Liver (tissue), 9 donors: Measurements from ENCODE around the gene PACSIN2. TPM values are rescaled to one million over a fixed set of nuclear protein-coding genes. Genes with fewer than 3 reads are reported as not detected.

Experiments
- DNase-seq: peaks from one replicate; pipeline ENCODE4 v3.0.0-alpha.2; 2017; ENCODE audit warnings: low spot score
- H3K27ac ChIP-seq, 2 donors: one replicate each; pipeline ENCODE4 v1.7.0; 2013; ENCODE audit warnings: inconsistent platforms in 2 of 2, low read length in 2 of 2, control low read depth in 1 of 2, low read depth in 1 of 2, mild to moderate bottlenecking in 1 of 2
- H3K27me3 ChIP-seq, 4 donors: one replicate each; pipeline versions ENCODE4 v1.6.1 to v1.7.0; 2013; ENCODE audit warnings: low read length in 3 of 4, inconsistent platforms in 1 of 4, mild to moderate bottlenecking in 1 of 4, moderate library complexity in 1 of 4; ENCODE audit not compliant: control insufficient read depth in 4 of 4, insufficient read depth in 4 of 4
- H3K36me3 ChIP-seq, 4 donors: one replicate each; pipeline versions ENCODE4 v1.6.1 to v1.7.0; 2013; ENCODE audit warnings: low read length in 3 of 4, mild to moderate bottlenecking in 3 of 4, low read depth in 1 of 4, moderate library complexity in 1 of 4; ENCODE audit not compliant: control insufficient read depth in 4 of 4, insufficient read depth in 3 of 4
- H3K4me1 ChIP-seq, 4 donors: one replicate each; pipeline versions ENCODE4 v1.6.1 to v1.7.0; 2013; ENCODE audit warnings: low read length in 3 of 4, mild to moderate bottlenecking in 3 of 4, moderate library complexity in 1 of 4; ENCODE audit not compliant: control insufficient read depth in 4 of 4, insufficient read depth in 4 of 4
- H3K4me3 ChIP-seq, 3 donors: one replicate each; pipeline versions ENCODE4 v1.6.1 to v1.7.0; 2013; ENCODE audit warnings: low read length in 3 of 3, control low read depth in 1 of 3, low read depth in 1 of 3, mild to moderate bottlenecking in 1 of 3
- H3K9ac ChIP-seq, 2 donors: one replicate each; pipeline ENCODE4 v1.7.0; 2013; ENCODE audit warnings: low read length in 2 of 2, mild to moderate bottlenecking in 2 of 2, moderate library complexity in 2 of 2, control low read depth in 1 of 2, low read depth in 1 of 2
- H3K9me3 ChIP-seq, 4 donors: one replicate each; pipeline versions ENCODE4 v1.6.1 to v1.7.0; 2013; ENCODE audit warnings: low read length in 3 of 4; ENCODE audit not compliant: control insufficient read depth in 4 of 4
- ATF3 ChIP-seq: IDR thresholded peaks from 2 replicates; pipeline ENCODE4 v1.6.1; 2016; ENCODE audit warnings: antibody characterized with exemption
- CTCF ChIP-seq: fragments of 150-350 bp; IDR thresholded peaks from 2 replicates; pipeline ENCODE4 v1.5.1; 2017; ENCODE audit warnings: improper control_type of control experiment, low read depth, low read length; ENCODE audit not compliant: missing input control
- EGR1 ChIP-seq, 2 donors: IDR thresholded peaks; 2 replicates each; pipeline ENCODE4 v1.6.1; 2016 to 2018; ENCODE audit warnings: antibody characterized with exemption in 2 of 2, low read depth in 2 of 2
- FOXA1 ChIP-seq: IDR thresholded peaks from 2 replicates; pipeline ENCODE4 v1.6.1; 2016; ENCODE audit warnings: antibody characterized with exemption
- FOXA2 ChIP-seq: IDR thresholded peaks from 2 replicates; pipeline ENCODE4 v1.6.1; 2016; ENCODE audit warnings: antibody characterized with exemption
- GABPA ChIP-seq, 2 donors: IDR thresholded peaks in 1 of 2; conservative IDR thresholded peaks in 1 of 2; 2 replicates each; pipeline ENCODE4 v1.6.1; 2016; ENCODE audit warnings: antibody characterized with exemption in 2 of 2, mild to moderate bottlenecking in 1 of 2, moderate library complexity in 1 of 2
- HNF4A ChIP-seq, 2 donors: conservative IDR thresholded peaks; 2 replicates each; pipeline ENCODE4 v1.6.1; 2016; ENCODE audit warnings: antibody characterized with exemption in 2 of 2, mild to moderate bottlenecking in 2 of 2
- HNF4G ChIP-seq: IDR thresholded peaks from 2 replicates; pipeline ENCODE4 v1.6.1; 2016; ENCODE audit warnings: antibody characterized with exemption
- JUND ChIP-seq, 2 donors: IDR thresholded peaks; 2 replicates each; pipeline ENCODE4 v1.6.1; 2016; ENCODE audit warnings: antibody characterized with exemption in 2 of 2
- MAX ChIP-seq: IDR thresholded peaks from 2 replicates; pipeline ENCODE4 v1.6.1; 2016; ENCODE audit warnings: antibody characterized with exemption
- NR2F2 ChIP-seq: IDR thresholded peaks from 2 replicates; pipeline ENCODE4 v1.6.1; 2016; ENCODE audit warnings: antibody characterized with exemption
- RAD21 ChIP-seq, 2 donors: IDR thresholded peaks; 2 replicates each; pipeline ENCODE4 v1.6.1; 2016; ENCODE audit warnings: antibody characterized with exemption in 2 of 2, mild to moderate bottlenecking in 2 of 2
- REST ChIP-seq: IDR thresholded peaks from 2 replicates; pipeline ENCODE4 v1.6.1; 2016; ENCODE audit warnings: antibody characterized with exemption, mild to moderate bottlenecking
- RXRA ChIP-seq, 2 donors: IDR thresholded peaks; 2 replicates each; pipeline ENCODE4 v1.6.1; 2017 to 2018; ENCODE audit warnings: antibody characterized with exemption in 2 of 2, mild to moderate bottlenecking in 1 of 2
- SP1 ChIP-seq: IDR thresholded peaks from 2 replicates; pipeline ENCODE4 v1.6.1; 2018; ENCODE audit warnings: antibody characterized with exemption, mild to moderate bottlenecking
- TAF1 ChIP-seq: conservative IDR thresholded peaks from 2 replicates; pipeline ENCODE4 v1.6.1; 2016; ENCODE audit warnings: antibody characterized with exemption, mild to moderate bottlenecking
- YY1 ChIP-seq: IDR thresholded peaks from 2 replicates; pipeline ENCODE4 v1.6.1; 2016; ENCODE audit warnings: antibody characterized with exemption, mild to moderate bottlenecking
- ZBTB33 ChIP-seq: IDR thresholded peaks from 2 replicates; pipeline ENCODE4 v1.6.1; 2016; ENCODE audit warnings: antibody characterized with exemption
- WGBS: extraction: QIAGEN DNeasy Blood & Tissue Kit; methylation state at CpG from one replicate; pipeline ENCODE4 v1.1.7; 2013; 5-methylcytosine and 5-hydroxymethylcytosine counted together
- polyA plus RNA-seq, 2 donors: library from polyadenylated mRNA; stranded (reverse) in 1 of 2; unstranded in 1 of 2; fragments of 200-250 nt in 1 of 2; fragments of >200 nt in 1 of 2; fragmentation: Nextera tagmentation in 1 of 2; extraction: Ambion mirVana in 1 of 2; gene quantifications; one replicate each; pipeline versions ENCODE4 v1.2.1 to v1.2.3, GENCODE V29; 2013 to 2015
- total RNA-seq, 2 donors: library from RNA; depleted of rRNA; stranded (reverse); fragments of >200 nt; gene quantifications; one replicate each; pipeline ENCODE4 v1.2.3, GENCODE V29; 2014
- donor health status: healthy.
- donor health status: healthy.
- donor health status: healthy.
- donor health status: healthy.
- donor health status: healthy.

PACSIN2 gene
- total and polyA plus RNA-seq, 4 donors, result 9.1 to 31.4 (median 17.0) TPM

- H3K36me3 ChIP-seq, result no peaks in the 10 kb centered on the region
- 94% methylated on average over 3 of the region's 3 CpGs for WGBS
- no peak overlapping the region for H3K4me3 ChIP-seq
- H3K9ac ChIP-seq, result no peak overlapping the region
- no peaks in the 10 kb centered on the region for H3K27me3 ChIP-seq
- H3K27ac ChIP-seq, result peak overlapping the region in 1 of 2 donors; percentile 90
- no peaks in the 10 kb centered on the region for H3K9me3 ChIP-seq
- H3K4me1 ChIP-seq, result peaks cover 0 to 22% (median 13%) of the 10 kb centered on the region in 4 donors
- TF ChIP-seq EGR1 (IDR thresholded peaks at IDR 0.05; ENCODE audit: low read depth in 2 of 2), result no peak
- TF ChIP-seq GABPA (IDR thresholded peaks at IDR 0.05 in 1 of 2, conservative IDR thresholded peaks at IDR 0.05 in 1 of 2), result no peak
- no peak for TF ChIP-seq HNF4A (conservative IDR thresholded peaks at IDR 0.05)
- no peak for TF ChIP-seq FOXA2
- no peak for TF ChIP-seq JUND (IDR thresholded peaks at IDR 0.05)
- no peak for TF ChIP-seq ZBTB33
- TF ChIP-seq TAF1, result no peak
- TF ChIP-seq REST, result no peak
- TF ChIP-seq NR2F2, result no peak
- TF ChIP-seq CTCF, result no peak
- no peak for TF ChIP-seq HNF4G
- TF ChIP-seq RXRA (IDR thresholded peaks at IDR 0.05), result no peak
- no peak for TF ChIP-seq MAX
- TF ChIP-seq SP1, result no peak
- TF ChIP-seq YY1, result no peak
- no peak for TF ChIP-seq RAD21 (IDR thresholded peaks at IDR 0.05)
- no peak for TF ChIP-seq FOXA1
- no peak for DNase-seq
These were observed 40.7 kb downstream of the PACSIN2 start for GRCh38 chr22:42974223-42974622.

GRCh38 chr22:42973536-42973881, 41.4 kb downstream of the PACSIN2 start:
- TF ChIP-seq SP1, result no peak
- no peak for TF ChIP-seq HNF4G
- no peak for TF ChIP-seq ATF3
- no peak for TF ChIP-seq GABPA (IDR thresholded peaks at IDR 0.05 in 1 of 2, conservative IDR thresholded peaks at IDR 0.05 in 1 of 2)
- TF ChIP-seq FOXA1, result no peak
- TF ChIP-seq FOXA2, result no peak
- TF ChIP-seq YY1, result no peak
- TF ChIP-seq HNF4A (conservative IDR thresholded peaks at IDR 0.05), result no peak
- no peak for TF ChIP-seq RXRA (IDR thresholded peaks at IDR 0.05)
- TF ChIP-seq RAD21 (IDR thresholded peaks at IDR 0.05), result no peak
- TF ChIP-seq TAF1, result no peak
- Histone ChIP-seq H3K27me3 (no peaks in the 10 kb centered on the region), H3K9ac (no peak overlapping the region), H3K4me3 (no peak overlapping the region), H3K4me1 (peaks cover 0 to 21% (median 12%) of the 10 kb centered on the region in 4 donors), H3K27ac (peak overlapping the region; percentile 84 to 90), H3K36me3 (no peaks in the 10 kb centered on the region), H3K9me3 (no peaks in the 10 kb centered on the region)
- no peak for DNase-seq
- 87% methylated on average over 5 of the region's 5 CpGs for WGBS
